HG02840 (cell line): Measurements from ENCODE around the gene LACTB.

Source experiments
- ATAC-seq: cut with Tn5 transposase; IDR thresholded peaks from one replicate; pipeline ENCODE4 v1.9.1; 2021; ENCODE audit warnings: mild to moderate bottlenecking, moderate library complexity, moderate number of reproducible peaks; ENCODE audit not compliant: unreplicated experiment, low FRiP score

Gene LACTB

DNA sequence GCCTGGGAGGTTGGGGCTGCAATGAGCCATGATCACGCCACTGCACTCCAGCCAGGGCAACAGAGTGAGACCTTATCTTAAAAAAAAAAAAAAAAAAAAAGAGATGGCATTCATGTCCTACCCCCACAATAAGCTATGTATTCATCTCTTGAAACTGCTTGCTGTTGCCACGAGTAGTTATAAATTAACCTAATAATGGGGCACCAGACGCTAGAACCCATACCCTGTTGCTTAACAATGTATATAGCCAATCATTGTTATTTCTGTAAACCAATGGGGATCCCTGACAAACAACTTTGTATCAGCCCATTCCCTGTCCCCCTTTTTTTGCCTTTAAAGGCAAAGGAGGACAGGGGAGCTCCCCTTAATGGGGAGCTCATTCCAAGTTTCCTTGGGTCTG lies 2.8 kb upstream of the LACTB start:
- no peak for ATAC-seq

- ATAC-seq = peak; percentile 76
Observed at GRCh38 chr15:63122002-63122875, 578 bp downstream of the LACTB start.

- no peak for ATAC-seq
Observed at GRCh38 chr15:63124506-63124905, 2.8 kb downstream of the LACTB start.

- no peak for ATAC-seq
Observed at GRCh38 chr15:63126726-63127125, 5.1 kb downstream of the LACTB start.

DNA sequence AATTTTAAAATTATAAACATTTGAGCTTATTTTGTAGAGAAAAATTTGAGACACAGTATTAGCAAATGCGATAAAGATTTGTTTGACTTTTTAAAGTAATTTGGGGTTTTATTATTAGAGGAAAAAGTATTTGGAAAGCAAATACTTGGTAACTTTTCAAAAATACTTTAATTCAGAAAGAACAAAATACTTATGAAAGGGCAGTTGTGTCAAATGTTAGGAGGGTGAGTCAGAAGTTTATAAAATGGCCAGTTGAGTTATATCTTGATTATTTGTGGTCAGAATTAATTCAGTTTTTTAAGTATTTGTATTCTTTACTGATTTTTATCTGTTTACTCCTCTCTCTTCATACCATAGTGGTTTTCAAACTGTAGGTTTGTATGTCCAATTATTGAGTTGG lies 12.1 kb downstream of the LACTB start:
- no peak for ATAC-seq

- ATAC-seq = no peak
Observed at GRCh38 chr15:63134245-63134985, 12.8 kb downstream of the LACTB start.

- ATAC-seq = no peak
Observed at GRCh38 chr15:63135281-63135680, 13.6 kb downstream of the LACTB start.

GRCh38 chr15:63135804-63136203 lies 14.1 kb downstream of the LACTB start:
- no peak for ATAC-seq

- no peak for ATAC-seq
Observed at GRCh38 chr15:63136742-63137141, 15.1 kb downstream of the LACTB start.

GRCh38 chr15:63140936-63141335 lies 19.3 kb downstream of the LACTB start:
- ATAC-seq = no peak

- ATAC-seq = no peak
Observed at GRCh38 chr15:63145426-63145825, 23.8 kb downstream of the LACTB start.

DNA sequence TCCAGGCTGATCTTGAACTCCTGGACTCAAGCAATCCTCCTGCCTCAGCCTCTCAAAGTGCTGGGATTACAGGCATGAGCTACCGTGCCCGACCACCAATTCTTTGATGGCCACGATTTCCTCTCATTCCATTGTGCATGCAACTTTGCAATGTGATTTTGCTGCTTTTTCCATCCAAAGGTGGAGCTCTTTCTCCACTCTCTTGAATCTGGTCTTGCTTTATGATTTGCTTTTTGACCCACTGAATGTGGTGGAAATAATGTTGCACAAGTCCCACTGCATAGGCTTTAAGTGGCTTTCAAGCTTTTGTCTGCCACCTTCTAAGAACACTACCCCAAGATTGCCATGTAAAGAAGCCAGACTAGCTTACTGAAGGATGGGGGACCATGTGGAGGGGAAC lies 25.0 kb downstream of the LACTB start:
- ATAC-seq = no peak

DNA sequence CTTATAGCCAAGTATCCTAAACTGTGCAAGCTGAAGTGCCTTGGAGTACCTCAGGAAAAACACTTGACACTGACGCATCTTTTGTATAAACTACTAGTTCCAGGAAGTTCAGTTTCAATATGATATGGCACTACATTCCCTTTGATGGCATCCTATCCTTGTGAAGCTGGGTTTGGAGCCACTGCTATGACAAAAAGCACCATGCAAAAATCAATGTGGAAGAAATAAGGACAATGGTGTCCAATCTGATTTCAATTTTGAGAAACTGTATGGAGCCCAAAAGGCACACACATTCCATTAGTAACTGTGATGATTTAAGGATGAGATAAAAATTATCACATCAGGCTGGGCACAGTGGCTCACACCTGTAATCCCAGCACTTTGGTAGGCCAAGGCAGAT lies 30.0 kb downstream of the LACTB start:
- no peak for ATAC-seq

- ATAC-seq = no peak
Observed at GRCh38 chr15:63155486-63155885, 33.8 kb downstream of the LACTB start.

- no peak for ATAC-seq
Observed at GRCh38 chr15:63156086-63156710, 34.5 kb downstream of the LACTB start.

GRCh38 chr15:63156755-63157117 lies 35.1 kb downstream of the LACTB start:
- ATAC-seq = no peak

DNA sequence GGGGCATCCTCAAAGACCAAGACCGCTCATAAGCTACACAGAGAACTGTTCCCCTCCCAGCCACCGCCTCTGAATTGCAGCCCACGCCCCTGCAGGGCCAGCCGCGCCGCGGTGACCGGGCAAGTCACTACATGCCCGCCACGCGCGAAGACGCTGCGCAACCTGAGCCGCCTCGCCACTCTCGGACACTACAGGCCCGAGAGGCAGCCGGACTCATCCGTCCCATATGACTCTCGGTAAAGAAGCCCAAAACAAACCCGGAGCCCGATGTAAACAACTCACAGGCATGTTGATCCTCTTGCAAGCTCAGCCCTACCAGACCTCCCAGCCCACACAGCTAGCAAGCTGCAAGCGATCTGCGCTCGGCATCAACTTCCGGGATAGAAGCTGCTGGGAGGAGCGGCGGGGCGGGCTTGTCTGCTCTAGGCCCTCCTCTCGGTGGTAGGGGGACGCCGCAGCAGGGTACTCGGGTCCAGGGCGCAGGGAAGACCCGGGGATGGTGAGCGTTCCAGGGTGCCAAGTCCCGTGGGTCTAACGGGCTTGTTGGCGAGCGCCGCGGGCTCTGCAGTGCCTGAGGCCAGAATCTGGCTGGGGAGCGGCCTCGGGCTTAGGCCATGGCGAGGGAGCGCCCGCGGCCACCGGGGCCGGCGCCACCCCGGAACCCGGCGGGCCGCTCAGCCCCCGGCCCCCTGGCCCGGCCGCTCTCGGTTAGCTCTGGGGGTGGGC lies 35.6 kb downstream of the LACTB start, which contains the start of gene RPS27L:
TSS of gene RPS27L (minus strand) at position 360 of the 726 bp plus-strand sequence. CDS start at position 288, 72 bp downstream.
- ATAC-seq = peak; percentile 76

DNA sequence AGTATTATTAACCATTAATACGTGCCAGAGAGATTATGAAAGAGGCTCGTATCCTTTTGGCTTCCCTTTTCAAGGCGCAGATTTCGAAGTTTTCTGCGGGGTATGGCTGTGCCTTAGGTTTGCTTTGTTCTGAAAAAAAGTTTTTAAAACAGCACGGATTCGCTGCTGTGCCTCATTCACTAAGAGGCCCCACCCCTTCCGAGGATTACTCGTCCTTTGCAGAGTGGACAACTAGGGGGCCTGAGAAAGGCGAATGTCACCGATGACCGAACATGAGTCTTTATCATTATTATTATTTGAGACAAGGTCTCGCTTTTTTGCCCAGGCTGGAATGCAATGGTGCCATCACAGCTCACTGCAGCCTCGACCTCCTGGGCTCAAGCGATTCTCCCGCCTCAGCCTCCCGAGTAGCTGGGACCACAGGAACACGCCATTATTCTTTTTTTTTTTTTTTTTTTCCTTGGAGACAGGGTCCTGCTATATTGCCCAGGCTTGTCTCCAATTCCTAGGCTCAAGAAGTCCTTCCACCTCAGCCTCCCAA lies 36.3 kb downstream of the LACTB start:
- no peak for ATAC-seq

GRCh38 chr15:63160638-63161037 lies 39.0 kb downstream of the LACTB start:
- ATAC-seq = no peak

- no peak for ATAC-seq
Observed at GRCh38 chr15:63163217-63163616, 41.6 kb downstream of the LACTB start.
